ENCODE measurements around the gene MAP3K14.
A peak's percentile ranks its signal among the peaks of the same experiment; 100 is the strongest.

MAP3K14 gene

DNA sequence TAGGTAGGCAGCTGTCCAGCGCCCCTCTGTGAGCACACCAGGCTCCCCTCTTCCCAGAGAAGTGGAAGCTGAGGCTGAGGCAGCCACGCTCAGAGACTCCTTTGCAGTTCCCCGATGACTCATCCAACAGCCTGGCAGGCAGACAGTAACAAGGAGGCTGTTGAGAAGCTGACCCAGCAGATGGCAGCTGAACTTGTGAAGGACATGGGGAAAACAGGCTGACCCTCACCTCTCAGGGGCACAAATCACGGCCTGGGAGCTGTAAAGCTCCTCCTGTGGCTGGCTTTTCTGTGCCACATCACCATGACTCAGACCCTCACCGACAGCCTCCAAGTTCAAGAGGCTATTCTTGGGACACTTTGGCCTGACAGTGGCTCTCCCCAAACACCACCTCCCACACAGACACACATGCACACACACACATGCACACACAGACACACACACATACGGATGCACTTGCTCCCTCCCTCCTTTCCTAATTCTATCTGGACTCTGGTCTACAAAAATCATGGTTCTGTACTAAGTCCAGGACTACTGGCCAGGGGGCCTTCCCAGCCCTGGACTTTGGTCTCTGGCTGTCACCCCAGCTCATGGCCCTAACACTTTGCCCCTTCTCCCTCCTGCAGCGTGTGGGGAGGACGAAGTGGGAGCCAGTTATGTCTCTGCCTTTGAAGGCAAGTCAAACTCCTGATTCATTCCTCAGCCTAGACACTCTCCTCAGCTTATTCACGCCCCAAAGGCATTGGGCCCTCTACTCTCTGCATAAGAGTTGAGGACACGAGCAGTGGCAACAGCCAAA lies 23.2 kb downstream of the MAP3K14 start:
- Histone ChIP-seq H3K4me3 (ENCODE audit: low read length) (no peak overlapping the region), H3K9ac (ENCODE audit: low read length) (peak overlapping the region; percentile 45; the same call in 1 of the 2 replicates), H3K4me2 (ENCODE audit: low read length) (peak overlapping the region; percentile 59), H3K36me3 (replicated peaks; ENCODE audit: low read depth, low read length) (peaks cover 70% of the 10 kb centered on the region), H3K27ac (ENCODE audit: low read length) (peak overlapping the region; percentile 42), H3K9me3 (ENCODE audit: insufficient read depth, low read length) (no peaks in the 10 kb centered on the region), H3K4me1 (ENCODE audit: low read length) (peaks cover 79% of the 10 kb centered on the region), H3K27me3 (ENCODE audit: low read depth, low read length) (no peaks in the 10 kb centered on the region), H3K79me2 (ENCODE audit: low read length) (peaks cover 98% of the 10 kb centered on the region), H4K20me1 (ENCODE audit: insufficient read depth, low read length) (peaks cover 93% of the 10 kb centered on the region), H2AFZ (ENCODE audit: low read depth, low read length) (no peak overlapping the region)
- peak; percentile 16; the same call in 1 of the 2 replicates for TF ChIP-seq CTCF (IDR thresholded peaks at IDR 0.05; ENCODE audit: low read depth, low read length)
- TF ChIP-seq EZH2phosphoT487 (IDR thresholded peaks at IDR 0.05; ENCODE audit: low read depth) = no peak

DNA sequence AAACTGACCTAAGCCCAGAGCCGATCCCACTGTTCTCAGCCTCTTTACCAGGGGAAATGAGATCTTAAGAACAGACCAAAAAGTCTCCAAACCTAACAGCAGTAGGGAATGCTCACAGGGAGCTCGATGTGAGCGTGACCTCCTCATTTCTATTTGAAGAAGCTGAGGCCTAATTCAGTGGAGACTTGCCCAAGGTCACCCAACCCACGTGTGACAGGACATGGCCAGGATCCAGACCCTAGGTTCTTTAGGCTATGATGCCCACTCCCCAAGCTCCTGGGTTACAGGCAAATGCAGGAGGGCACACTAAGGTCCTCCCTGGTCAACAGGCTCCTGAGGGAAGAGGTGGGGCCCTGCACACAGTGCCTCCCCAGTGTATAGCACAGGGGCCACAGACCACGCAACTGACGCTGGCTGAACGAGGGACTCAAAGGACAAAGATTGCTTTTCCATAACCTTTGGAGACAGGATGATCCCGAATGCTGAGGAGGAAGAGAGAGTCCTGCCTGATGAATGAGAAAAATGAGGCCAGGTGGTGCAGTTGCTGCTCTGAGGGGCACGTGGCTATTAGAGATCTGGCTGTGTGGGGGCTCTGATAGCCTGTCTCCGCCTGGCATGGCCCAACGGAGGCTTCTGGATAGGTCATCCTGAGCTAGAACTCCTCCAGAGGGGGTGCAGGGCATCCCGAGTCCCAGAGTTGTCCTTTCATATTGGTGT lies 24.0 kb downstream of the MAP3K14 start:
- Histone ChIP-seq H3K36me3 (replicated peaks; ENCODE audit: low read depth, low read length) (peaks cover 73% of the 10 kb centered on the region), H3K4me2 (ENCODE audit: low read length) (peak overlapping the region; percentile 59; the same call in 1 of the 2 replicates), H3K9me3 (ENCODE audit: insufficient read depth, low read length) (no peaks in the 10 kb centered on the region), H3K4me1 (ENCODE audit: low read length) (peaks cover 71% of the 10 kb centered on the region), H3K27me3 (ENCODE audit: low read depth, low read length) (no peaks in the 10 kb centered on the region), H3K9ac (ENCODE audit: low read length) (no peak overlapping the region), H3K4me3 (ENCODE audit: low read length) (no peak overlapping the region), H3K27ac (ENCODE audit: low read length) (peak overlapping the region; percentile 8; the same call in 1 of the 2 replicates), H4K20me1 (ENCODE audit: insufficient read depth, low read length) (peaks cover 85% of the 10 kb centered on the region), H3K79me2 (ENCODE audit: low read length) (peaks cover 91% of the 10 kb centered on the region), H2AFZ (ENCODE audit: low read depth, low read length) (no peak overlapping the region)
- TF ChIP-seq EZH2phosphoT487 (IDR thresholded peaks at IDR 0.05; ENCODE audit: low read depth) (no peak), CTCF (IDR thresholded peaks at IDR 0.05; ENCODE audit: low read depth, low read length) (no peak)

DNA sequence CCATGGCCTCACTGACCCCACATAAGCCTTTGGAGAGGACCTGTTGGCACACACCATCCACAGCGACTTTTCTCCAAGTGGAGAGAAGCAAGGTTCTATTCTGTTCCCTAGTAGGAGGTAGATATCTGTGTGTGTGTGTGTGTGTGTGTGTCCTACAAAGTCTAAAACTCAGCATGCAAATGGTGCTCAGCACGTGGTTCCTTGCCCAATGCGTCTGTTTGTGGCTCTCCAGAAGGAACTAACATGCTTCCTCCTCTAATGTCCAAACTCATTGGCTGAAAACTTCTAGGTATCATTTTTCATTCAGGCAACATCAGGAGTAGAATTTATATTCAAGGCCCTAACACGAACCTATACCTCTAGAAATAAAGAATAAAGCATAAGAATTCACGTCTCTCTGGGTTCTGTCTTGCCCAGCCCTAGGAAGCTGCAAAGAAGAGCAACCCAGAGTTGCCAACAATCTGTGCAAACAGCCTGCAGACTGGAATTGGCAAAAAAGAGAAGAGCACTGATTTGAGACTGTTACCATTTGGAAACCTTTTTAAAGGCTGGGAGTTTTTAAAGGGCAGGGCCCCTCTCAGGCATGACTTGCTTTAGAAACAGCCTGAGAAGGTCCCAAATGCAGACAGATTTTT lies 25.5 kb downstream of the MAP3K14 start:
- Histone ChIP-seq H3K36me3 (replicated peaks; ENCODE audit: low read depth, low read length) (peaks cover 64% of the 10 kb centered on the region), H3K79me2 (ENCODE audit: low read length) (peaks cover 75% of the 10 kb centered on the region), H3K27ac (ENCODE audit: low read length) (peak overlapping the region; percentile 39; the same call in 1 of the 2 replicates), H3K9ac (ENCODE audit: low read length) (no peak overlapping the region), H3K27me3 (ENCODE audit: low read depth, low read length) (no peaks in the 10 kb centered on the region), H3K9me3 (ENCODE audit: insufficient read depth, low read length) (no peaks in the 10 kb centered on the region), H2AFZ (ENCODE audit: low read depth, low read length) (no peak overlapping the region), H3K4me1 (ENCODE audit: low read length) (peaks cover 55% of the 10 kb centered on the region), H3K4me3 (ENCODE audit: low read length) (no peak overlapping the region), H4K20me1 (ENCODE audit: insufficient read depth, low read length) (peaks cover 71% of the 10 kb centered on the region), H3K4me2 (ENCODE audit: low read length) (no peak overlapping the region)
- TF ChIP-seq EZH2phosphoT487 (IDR thresholded peaks at IDR 0.05; ENCODE audit: low read depth) (no peak), CTCF (IDR thresholded peaks at IDR 0.05; ENCODE audit: low read depth, low read length) (no peak)
